GM23338 (cell line): ENCODE results near the gene SHISAL2B. TPM values are rescaled to one million over a fixed set of nuclear protein-coding genes. Genes with fewer than 3 reads are reported as not detected.

ENCODE experiments used
- ATAC-seq: fragments of 200-7000 bp; cut with Tn5 transposase; 3 replicates; pipeline ENCODE4 v1.9.1; 2020
- DNase-seq: peaks from one replicate; pipeline ENCODE4 v3.0.0-alpha.2; 2015; ENCODE audit warnings: low spot score
- H2AFZ ChIP-seq: fragments of 200-600 bp; sonication (generic); 2 replicates; pipeline ENCODE4 v1.8.0; 2016; ENCODE audit warnings: antibody characterized with exemption, mild to moderate bottlenecking, moderate library complexity
- H3F3A ChIP-seq: fragments of 200-600 bp; sonication (generic); replicated peaks from 2 replicates; pipeline ENCODE4 v1.8.0; 2017; ENCODE audit warnings: antibody characterized with exemption, mixed run types, low read depth
- H3K27ac ChIP-seq: fragments of 200-600 bp; sonication (generic); 2 replicates; pipeline ENCODE4 v1.6.1; 2016; ENCODE audit warnings: low read depth
- H3K27me3 ChIP-seq: fragments of 200-600 bp; sonication (generic); 2 replicates; pipeline ENCODE4 v1.8.0; 2016; ENCODE audit warnings: mild to moderate bottlenecking, mixed run types, moderate library complexity; ENCODE audit not compliant: insufficient read depth
- H3K36me3 ChIP-seq: fragments of 200-600 bp; sonication (generic); 2 replicates; pipeline ENCODE4 v1.8.0; 2016; ENCODE audit warnings: mild to moderate bottlenecking; ENCODE audit not compliant: insufficient read depth
- H3K4me1 ChIP-seq: fragments of 200-600 bp; sonication (generic); 2 replicates; pipeline ENCODE4 v1.8.0; 2016; ENCODE audit warnings: mild to moderate bottlenecking, moderate library complexity; ENCODE audit not compliant: insufficient read depth
- H3K4me2 ChIP-seq: fragments of 200-600 bp; sonication (generic); 2 replicates; pipeline ENCODE4 v1.7.1; 2017; ENCODE audit warnings: mixed run types
- H3K4me3 ChIP-seq: fragments of 200-600 bp; sonication (generic); 2 replicates; pipeline ENCODE4 v1.6.1; 2016; ENCODE audit warnings: mixed run types
- H3K79me2 ChIP-seq: fragments of 200-600 bp; sonication (generic); replicated peaks from 2 replicates; pipeline ENCODE4 v1.8.0; 2017; ENCODE audit warnings: mild to moderate bottlenecking; ENCODE audit not compliant: insufficient read depth
- H3K9me2 ChIP-seq: fragments of 200-600 bp; sonication (generic); 2 replicates; pipeline ENCODE4 v1.8.0; 2017; ENCODE audit not compliant: insufficient read depth
- H4K20me1 ChIP-seq: fragments of 200-600 bp; sonication (generic); replicated peaks from 2 replicates; pipeline ENCODE4 v1.8.0; 2017; ENCODE audit warnings: mild to moderate bottlenecking; ENCODE audit not compliant: insufficient read depth
- H3K27ac Mint-ChIP-seq: 2 replicates; pipeline ENCODE4 v1.8.0; 2020; ENCODE audit warnings: inconsistent platforms, mild to moderate bottlenecking, moderate library complexity, mixed read lengths
- H3K27me3 Mint-ChIP-seq: 3 replicates; pipeline ENCODE4 v1.8.0; 2022; ENCODE audit warnings: low read depth, mild to moderate bottlenecking, moderate library complexity, mixed read lengths, inconsistent platforms; ENCODE audit not compliant: insufficient read depth, poor library complexity
- H3K36me3 Mint-ChIP-seq: 3 replicates; pipeline ENCODE4 v1.8.0; 2021; ENCODE audit warnings: low read depth, mild to moderate bottlenecking, inconsistent platforms, moderate library complexity, mixed read lengths
- H3K4me1 Mint-ChIP-seq: 3 replicates; pipeline ENCODE4 v1.8.0; 2020; ENCODE audit warnings: mild to moderate bottlenecking, inconsistent platforms, mixed read lengths
- H3K4me3 Mint-ChIP-seq: 3 replicates; pipeline ENCODE4 v1.8.0; 2021; ENCODE audit warnings: moderate library complexity, mild to moderate bottlenecking, inconsistent platforms, mixed read lengths
- H3K9me3 Mint-ChIP-seq: 3 replicates; pipeline ENCODE4 v1.8.0; 2020; ENCODE audit warnings: moderate library complexity, mild to moderate bottlenecking, inconsistent platforms, mixed read lengths
- CREB1 ChIP-seq: fragments of 250-450 bp; sonication (Bioruptor Pico); IDR thresholded peaks from 2 replicates; pipeline ENCODE4 v1.5.0; 2020; ENCODE audit warnings: low read depth, mild to moderate bottlenecking, moderate library complexity
- EZH2 ChIP-seq: fragments of 200-600 bp; sonication (generic); IDR thresholded peaks from one replicate; pipeline ENCODE4 v1.8.0; 2017; ENCODE audit warnings: antibody characterized with exemption, mild to moderate bottlenecking, low read depth; ENCODE audit not compliant: unreplicated experiment
- EZH2phosphoT487 ChIP-seq: fragments of 200-600 bp; sonication (generic); IDR thresholded peaks from one replicate; pipeline ENCODE4 v1.8.1; 2018; ENCODE audit warnings: antibody characterized with exemption; ENCODE audit not compliant: unreplicated experiment
- JUNB ChIP-seq: IDR thresholded peaks from one replicate; pipeline ENCODE4 v1.6.1; 2016; ENCODE audit warnings: antibody characterized with exemption; ENCODE audit not compliant: unreplicated experiment
- NANOG ChIP-seq: IDR thresholded peaks from 2 replicates; pipeline ENCODE4 v1.6.1; 2016; ENCODE audit warnings: antibody characterized with exemption, borderline replicate concordance
- POLR2AphosphoS5 ChIP-seq: IDR thresholded peaks from 2 replicates; pipeline ENCODE4 v1.6.1; 2016; ENCODE audit warnings: antibody characterized with exemption, low read depth
- STAT1 ChIP-seq: IDR thresholded peaks from one replicate; pipeline ENCODE4 v1.6.1; 2016; ENCODE audit warnings: antibody characterized with exemption; ENCODE audit not compliant: unreplicated experiment
- ZNF114 ChIP-seq: fragments of 250-450 bp; sonication (Bioruptor Pico); IDR thresholded peaks from 2 replicates; pipeline ENCODE4 v1.5.0; 2020; ENCODE audit warnings: mild to moderate bottlenecking, moderate library complexity
- ZNF331 ChIP-seq: fragments of 250-450 bp; sonication (Bioruptor Pico); IDR thresholded peaks from 2 replicates; pipeline ENCODE4 v1.5.0; 2020; ENCODE audit warnings: low read depth, mild to moderate bottlenecking, moderate library complexity
- polyA plus RNA-seq: library from polyadenylated mRNA; unstranded; fragments of >200 nt; fragmentation: Nextera tagmentation; extraction: Ambion mirVana; gene quantifications from 2 replicates; pipeline ENCODE4 v1.2.1, GENCODE V29; 2016
- total RNA-seq: library from RNA; depleted of rRNA; stranded (reverse); fragments of >200 nt; shearing (Covaris generic); gene quantifications from 2 replicates; pipeline ENCODE4 v1.2.3, GENCODE V29; 2014
- TF ChIP-seq, protein P1 (sequence below): IDR thresholded peaks from one replicate; pipeline ENCODE4 v1.6.1; 2018; ENCODE audit warnings: antibody characterized with exemption; ENCODE audit not compliant: unreplicated experiment
- TF ChIP-seq, protein P2 (sequence below): fragments of 250-450 bp; sonication (Bioruptor Pico); IDR thresholded peaks from 2 replicates; pipeline ENCODE4 v1.5.0; 2020; ENCODE audit warnings: mild to moderate bottlenecking, moderate library complexity
- TF ChIP-seq, protein P3 (sequence below), 2 experiments: fragments of 200-600 bp in 1 of 2; sonication (generic) in 1 of 2; conservative IDR thresholded peaks; 2 replicates each; pipeline versions ENCODE4 v1.5.1 to v1.6.1; 2016 to 2017; ENCODE audit warnings: antibody characterized with exemption in 2 of 2, low read depth in 2 of 2, mild to moderate bottlenecking in 2 of 2, moderate library complexity in 1 of 2
- TF ChIP-seq, protein P4 (sequence below): IDR thresholded peaks from 2 replicates; pipeline ENCODE4 v1.6.1; 2016; ENCODE audit warnings: antibody characterized with exemption

SHISAL2B gene
- total and polyA plus RNA-seq, 2 experiments from 2014 or later: 12.3 to 21.1 TPM

DNA sequence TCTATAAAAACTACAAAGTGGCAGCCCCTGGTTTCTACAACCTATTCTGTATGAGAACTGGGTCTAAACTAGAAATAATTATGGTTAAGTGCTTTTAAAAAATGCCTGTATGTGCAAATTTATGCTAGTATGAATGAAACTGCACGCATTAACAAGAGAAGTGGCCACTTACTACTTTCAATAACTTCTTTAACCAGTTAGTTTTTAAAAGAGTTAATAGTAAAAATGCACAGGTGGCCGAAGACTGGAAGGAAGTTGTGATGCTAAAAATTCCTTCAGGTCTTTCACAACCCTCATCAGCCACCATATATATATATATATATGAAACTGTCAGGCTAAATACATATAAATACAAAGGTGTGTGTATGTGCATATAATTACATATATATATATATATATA is 36.8 kb downstream of the SHISAL2B start:
- H3K27me3 ChIP-seq: no peaks in the 10 kb centered on the region
- Mint-ChIP-seq H3K27me3 (no peaks in the 10 kb centered on the region), H3K27ac (no peak overlapping the region), H3K36me3 (peaks cover 30% of the 10 kb centered on the region), H3K4me3 (no peak overlapping the region), H3K4me1 (peaks cover 12% of the 10 kb centered on the region), H3K9me3 (no peaks in the 10 kb centered on the region)
- no peak overlapping the region for H2AFZ ChIP-seq
- ATAC-seq: no peak
- no peaks in the 10 kb centered on the region for H3K36me3 ChIP-seq
- no peak overlapping the region for H3K27ac ChIP-seq
- peaks cover 13% of the 10 kb centered on the region for H3K79me2 ChIP-seq
- H3K4me3 ChIP-seq: no peak overlapping the region
- H3K4me2 ChIP-seq: no peak overlapping the region
- H3F3A ChIP-seq: no peaks in the 10 kb centered on the region
- H4K20me1 ChIP-seq: no peaks in the 10 kb centered on the region
- DNase-seq: no peak
- no peaks in the 10 kb centered on the region for H3K9me2 ChIP-seq
- no peak for TF ChIP-seq NANOG
- no peak for TF ChIP-seq JUNB
- no peak for TF ChIP-seq ZNF114 (CRISPR knock-in tag)
- no peak for TF ChIP-seq CREB1 (CRISPR knock-in tag)
- TF ChIP-seq EZH2phosphoT487: no peak
- TF ChIP-seq, protein P1, sequence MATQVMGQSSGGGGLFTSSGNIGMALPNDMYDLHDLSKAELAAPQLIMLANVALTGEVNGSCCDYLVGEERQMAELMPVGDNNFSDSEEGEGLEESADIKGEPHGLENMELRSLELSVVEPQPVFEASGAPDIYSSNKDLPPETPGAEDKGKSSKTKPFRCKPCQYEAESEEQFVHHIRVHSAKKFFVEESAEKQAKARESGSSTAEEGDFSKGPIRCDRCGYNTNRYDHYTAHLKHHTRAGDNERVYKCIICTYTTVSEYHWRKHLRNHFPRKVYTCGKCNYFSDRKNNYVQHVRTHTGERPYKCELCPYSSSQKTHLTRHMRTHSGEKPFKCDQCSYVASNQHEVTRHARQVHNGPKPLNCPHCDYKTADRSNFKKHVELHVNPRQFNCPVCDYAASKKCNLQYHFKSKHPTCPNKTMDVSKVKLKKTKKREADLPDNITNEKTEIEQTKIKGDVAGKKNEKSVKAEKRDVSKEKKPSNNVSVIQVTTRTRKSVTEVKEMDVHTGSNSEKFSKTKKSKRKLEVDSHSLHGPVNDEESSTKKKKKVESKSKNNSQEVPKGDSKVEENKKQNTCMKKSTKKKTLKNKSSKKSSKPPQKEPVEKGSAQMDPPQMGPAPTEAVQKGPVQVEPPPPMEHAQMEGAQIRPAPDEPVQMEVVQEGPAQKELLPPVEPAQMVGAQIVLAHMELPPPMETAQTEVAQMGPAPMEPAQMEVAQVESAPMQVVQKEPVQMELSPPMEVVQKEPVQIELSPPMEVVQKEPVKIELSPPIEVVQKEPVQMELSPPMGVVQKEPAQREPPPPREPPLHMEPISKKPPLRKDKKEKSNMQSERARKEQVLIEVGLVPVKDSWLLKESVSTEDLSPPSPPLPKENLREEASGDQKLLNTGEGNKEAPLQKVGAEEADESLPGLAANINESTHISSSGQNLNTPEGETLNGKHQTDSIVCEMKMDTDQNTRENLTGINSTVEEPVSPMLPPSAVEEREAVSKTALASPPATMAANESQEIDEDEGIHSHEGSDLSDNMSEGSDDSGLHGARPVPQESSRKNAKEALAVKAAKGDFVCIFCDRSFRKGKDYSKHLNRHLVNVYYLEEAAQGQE: no peak
- TF ChIP-seq POLR2AphosphoS5: no peak
- TF ChIP-seq, protein P2, sequence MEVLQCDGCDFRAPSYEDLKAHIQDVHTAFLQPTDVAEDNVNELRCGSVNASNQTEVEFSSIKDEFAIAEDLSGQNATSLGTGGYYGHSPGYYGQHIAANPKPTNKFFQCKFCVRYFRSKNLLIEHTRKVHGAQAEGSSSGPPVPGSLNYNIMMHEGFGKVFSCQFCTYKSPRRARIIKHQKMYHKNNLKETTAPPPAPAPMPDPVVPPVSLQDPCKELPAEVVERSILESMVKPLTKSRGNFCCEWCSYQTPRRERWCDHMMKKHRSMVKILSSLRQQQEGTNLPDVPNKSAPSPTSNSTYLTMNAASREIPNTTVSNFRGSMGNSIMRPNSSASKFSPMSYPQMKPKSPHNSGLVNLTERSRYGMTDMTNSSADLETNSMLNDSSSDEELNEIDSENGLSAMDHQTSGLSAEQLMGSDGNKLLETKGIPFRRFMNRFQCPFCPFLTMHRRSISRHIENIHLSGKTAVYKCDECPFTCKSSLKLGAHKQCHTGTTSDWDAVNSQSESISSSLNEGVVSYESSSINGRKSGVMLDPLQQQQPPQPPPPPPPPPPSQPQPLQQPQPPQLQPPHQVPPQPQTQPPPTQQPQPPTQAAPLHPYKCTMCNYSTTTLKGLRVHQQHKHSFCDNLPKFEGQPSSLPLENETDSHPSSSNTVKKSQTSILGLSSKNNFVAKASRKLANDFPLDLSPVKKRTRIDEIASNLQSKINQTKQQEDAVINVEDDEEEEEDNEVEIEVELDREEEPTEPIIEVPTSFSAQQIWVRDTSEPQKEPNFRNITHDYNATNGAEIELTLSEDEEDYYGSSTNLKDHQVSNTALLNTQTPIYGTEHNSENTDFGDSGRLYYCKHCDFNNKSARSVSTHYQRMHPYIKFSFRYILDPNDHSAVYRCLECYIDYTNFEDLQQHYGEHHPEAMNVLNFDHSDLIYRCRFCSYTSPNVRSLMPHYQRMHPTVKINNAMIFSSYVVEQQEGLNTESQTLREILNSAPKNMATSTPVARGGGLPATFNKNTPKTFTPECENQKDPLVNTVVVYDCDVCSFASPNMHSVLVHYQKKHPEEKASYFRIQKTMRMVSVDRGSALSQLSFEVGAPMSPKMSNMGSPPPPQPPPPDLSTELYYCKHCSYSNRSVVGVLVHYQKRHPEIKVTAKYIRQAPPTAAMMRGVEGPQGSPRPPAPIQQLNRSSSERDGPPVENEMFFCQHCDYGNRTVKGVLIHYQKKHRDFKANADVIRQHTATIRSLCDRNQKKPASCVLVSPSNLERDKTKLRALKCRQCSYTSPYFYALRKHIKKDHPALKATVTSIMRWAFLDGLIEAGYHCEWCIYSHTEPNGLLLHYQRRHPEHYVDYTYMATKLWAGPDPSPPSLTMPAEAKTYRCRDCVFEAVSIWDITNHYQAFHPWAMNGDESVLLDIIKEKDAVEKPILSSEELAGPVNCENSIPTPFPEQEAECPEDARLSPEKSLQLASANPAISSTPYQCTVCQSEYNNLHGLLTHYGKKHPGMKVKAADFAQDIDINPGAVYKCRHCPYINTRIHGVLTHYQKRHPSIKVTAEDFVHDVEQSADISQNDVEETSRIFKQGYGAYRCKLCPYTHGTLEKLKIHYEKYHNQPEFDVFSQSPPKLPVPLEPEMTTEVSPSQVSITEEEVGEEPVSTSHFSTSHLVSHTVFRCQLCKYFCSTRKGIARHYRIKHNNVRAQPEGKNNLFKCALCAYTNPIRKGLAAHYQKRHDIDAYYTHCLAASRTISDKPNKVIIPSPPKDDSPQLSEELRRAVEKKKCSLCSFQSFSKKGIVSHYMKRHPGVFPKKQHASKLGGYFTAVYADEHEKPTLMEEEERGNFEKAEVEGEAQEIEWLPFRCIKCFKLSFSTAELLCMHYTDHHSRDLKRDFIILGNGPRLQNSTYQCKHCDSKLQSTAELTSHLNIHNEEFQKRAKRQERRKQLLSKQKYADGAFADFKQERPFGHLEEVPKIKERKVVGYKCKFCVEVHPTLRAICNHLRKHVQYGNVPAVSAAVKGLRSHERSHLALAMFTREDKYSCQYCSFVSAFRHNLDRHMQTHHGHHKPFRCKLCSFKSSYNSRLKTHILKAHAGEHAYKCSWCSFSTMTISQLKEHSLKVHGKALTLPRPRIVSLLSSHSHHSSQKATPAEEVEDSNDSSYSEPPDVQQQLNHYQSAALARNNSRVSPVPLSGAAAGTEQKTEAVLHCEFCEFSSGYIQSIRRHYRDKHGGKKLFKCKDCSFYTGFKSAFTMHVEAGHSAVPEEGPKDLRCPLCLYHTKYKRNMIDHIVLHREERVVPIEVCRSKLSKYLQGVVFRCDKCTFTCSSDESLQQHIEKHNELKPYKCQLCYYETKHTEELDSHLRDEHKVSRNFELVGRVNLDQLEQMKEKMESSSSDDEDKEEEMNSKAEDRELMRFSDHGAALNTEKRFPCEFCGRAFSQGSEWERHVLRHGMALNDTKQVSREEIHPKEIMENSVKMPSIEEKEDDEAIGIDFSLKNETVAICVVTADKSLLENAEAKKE (CRISPR knock-in tag): no peak
- TF ChIP-seq STAT1: no peak
- no peak for TF ChIP-seq EZH2
- no peak for TF ChIP-seq ZNF331 (CRISPR knock-in tag)
- TF ChIP-seq, protein P3, sequence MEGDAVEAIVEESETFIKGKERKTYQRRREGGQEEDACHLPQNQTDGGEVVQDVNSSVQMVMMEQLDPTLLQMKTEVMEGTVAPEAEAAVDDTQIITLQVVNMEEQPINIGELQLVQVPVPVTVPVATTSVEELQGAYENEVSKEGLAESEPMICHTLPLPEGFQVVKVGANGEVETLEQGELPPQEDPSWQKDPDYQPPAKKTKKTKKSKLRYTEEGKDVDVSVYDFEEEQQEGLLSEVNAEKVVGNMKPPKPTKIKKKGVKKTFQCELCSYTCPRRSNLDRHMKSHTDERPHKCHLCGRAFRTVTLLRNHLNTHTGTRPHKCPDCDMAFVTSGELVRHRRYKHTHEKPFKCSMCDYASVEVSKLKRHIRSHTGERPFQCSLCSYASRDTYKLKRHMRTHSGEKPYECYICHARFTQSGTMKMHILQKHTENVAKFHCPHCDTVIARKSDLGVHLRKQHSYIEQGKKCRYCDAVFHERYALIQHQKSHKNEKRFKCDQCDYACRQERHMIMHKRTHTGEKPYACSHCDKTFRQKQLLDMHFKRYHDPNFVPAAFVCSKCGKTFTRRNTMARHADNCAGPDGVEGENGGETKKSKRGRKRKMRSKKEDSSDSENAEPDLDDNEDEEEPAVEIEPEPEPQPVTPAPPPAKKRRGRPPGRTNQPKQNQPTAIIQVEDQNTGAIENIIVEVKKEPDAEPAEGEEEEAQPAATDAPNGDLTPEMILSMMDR (conservative IDR thresholded peaks at IDR 0.05; ENCODE audit: low read depth in 2 of 2): no peak
- TF ChIP-seq, protein P4, sequence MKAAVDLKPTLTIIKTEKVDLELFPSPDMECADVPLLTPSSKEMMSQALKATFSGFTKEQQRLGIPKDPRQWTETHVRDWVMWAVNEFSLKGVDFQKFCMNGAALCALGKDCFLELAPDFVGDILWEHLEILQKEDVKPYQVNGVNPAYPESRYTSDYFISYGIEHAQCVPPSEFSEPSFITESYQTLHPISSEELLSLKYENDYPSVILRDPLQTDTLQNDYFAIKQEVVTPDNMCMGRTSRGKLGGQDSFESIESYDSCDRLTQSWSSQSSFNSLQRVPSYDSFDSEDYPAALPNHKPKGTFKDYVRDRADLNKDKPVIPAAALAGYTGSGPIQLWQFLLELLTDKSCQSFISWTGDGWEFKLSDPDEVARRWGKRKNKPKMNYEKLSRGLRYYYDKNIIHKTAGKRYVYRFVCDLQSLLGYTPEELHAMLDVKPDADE: no peak
- peaks cover 11% of the 10 kb centered on the region; the same call in 1 of the 2 replicates for H3K4me1 ChIP-seq
